Activated CD4-positive, alpha-beta T cell treated with anti-CD3 and anti-CD28 coated beads, Interleukin-2, Interleukin-6, amounts not matched to agents 100 ng/mL and 50 ng/mL, durations not matched to agents 16 hours and 8 hours (primary cell): ENCODE data around the gene RASA4.
"Not testable (repeated sequence)": the region's sequence is repeated elsewhere in the genome, so short reads cannot be mapped to it uniquely, and the experiment has no call there.

Source experiments
- DNase-seq: peaks from one replicate; pipeline ENCODE4 v3.0.0-alpha.2; 2020

The RASA4 gene

GRCh38 chr7:102542771-102543170 lies 73.8 kb downstream of the RASA4 start:
- DNase-seq = not testable (repeated sequence)

GRCh38 chr7:102542083-102542482 lies 74.5 kb downstream of the RASA4 start:
- not testable (repeated sequence) for DNase-seq

- not testable (repeated sequence) for DNase-seq
These were observed 76.0 kb downstream of the RASA4 start for GRCh38 chr7:102540604-102541003.

- not testable (repeated sequence) for DNase-seq
These were observed 81.4 kb downstream of the RASA4 start for GRCh38 chr7:102535062-102535615.

GRCh38 chr7:102532127-102532526 lies 84.4 kb downstream of the RASA4 start:
- DNase-seq = not testable (repeated sequence)

- DNase-seq = not testable (repeated sequence)
These were observed 85.0 kb downstream of the RASA4 start for GRCh38 chr7:102531583-102531982.

GRCh38 chr7:102527822-102528793 lies 88.4 kb downstream of the RASA4 start:
- not testable (repeated sequence) for DNase-seq

GRCh38 chr7:102527182-102527581 lies 89.4 kb downstream of the RASA4 start:
- not testable (repeated sequence) for DNase-seq

GRCh38 chr7:102524803-102525202 lies 91.8 kb downstream of the RASA4 start:
- DNase-seq = not testable (repeated sequence)
